Measurements from ENCODE around the gene TICAM2. TPM values are rescaled to one million over a fixed set of nuclear protein-coding genes. Genes with fewer than 3 reads are reported as not detected.

Gene TICAM2
- total and polyA plus RNA-seq, 2 of the 8 experiments (the other 6 are each of a cell fraction or from before 2014, with no cell fraction given): 0.02 TPM; not detected in 1

DNA sequence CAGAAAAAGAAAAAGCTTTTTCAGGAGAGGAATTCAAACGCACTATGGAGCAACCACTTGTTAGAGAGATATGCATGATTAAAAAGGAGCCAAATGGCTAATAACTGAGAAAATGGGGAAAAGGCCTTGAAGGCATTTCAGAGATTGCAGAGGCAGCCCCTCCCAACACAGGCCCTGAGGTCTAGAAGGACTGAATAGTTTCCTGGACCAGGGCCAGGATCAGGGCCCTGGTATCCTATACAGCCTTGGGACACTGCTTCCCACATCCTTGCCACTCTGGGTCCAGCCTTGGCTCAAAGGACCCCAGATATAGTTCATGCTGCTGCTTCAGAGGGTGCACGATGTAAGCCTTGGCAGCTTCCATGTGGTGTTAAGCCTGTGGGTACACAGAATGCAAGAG is 37.0 kb downstream of the TICAM2 start (continued):
- TF ChIP-seq, protein P1, sequence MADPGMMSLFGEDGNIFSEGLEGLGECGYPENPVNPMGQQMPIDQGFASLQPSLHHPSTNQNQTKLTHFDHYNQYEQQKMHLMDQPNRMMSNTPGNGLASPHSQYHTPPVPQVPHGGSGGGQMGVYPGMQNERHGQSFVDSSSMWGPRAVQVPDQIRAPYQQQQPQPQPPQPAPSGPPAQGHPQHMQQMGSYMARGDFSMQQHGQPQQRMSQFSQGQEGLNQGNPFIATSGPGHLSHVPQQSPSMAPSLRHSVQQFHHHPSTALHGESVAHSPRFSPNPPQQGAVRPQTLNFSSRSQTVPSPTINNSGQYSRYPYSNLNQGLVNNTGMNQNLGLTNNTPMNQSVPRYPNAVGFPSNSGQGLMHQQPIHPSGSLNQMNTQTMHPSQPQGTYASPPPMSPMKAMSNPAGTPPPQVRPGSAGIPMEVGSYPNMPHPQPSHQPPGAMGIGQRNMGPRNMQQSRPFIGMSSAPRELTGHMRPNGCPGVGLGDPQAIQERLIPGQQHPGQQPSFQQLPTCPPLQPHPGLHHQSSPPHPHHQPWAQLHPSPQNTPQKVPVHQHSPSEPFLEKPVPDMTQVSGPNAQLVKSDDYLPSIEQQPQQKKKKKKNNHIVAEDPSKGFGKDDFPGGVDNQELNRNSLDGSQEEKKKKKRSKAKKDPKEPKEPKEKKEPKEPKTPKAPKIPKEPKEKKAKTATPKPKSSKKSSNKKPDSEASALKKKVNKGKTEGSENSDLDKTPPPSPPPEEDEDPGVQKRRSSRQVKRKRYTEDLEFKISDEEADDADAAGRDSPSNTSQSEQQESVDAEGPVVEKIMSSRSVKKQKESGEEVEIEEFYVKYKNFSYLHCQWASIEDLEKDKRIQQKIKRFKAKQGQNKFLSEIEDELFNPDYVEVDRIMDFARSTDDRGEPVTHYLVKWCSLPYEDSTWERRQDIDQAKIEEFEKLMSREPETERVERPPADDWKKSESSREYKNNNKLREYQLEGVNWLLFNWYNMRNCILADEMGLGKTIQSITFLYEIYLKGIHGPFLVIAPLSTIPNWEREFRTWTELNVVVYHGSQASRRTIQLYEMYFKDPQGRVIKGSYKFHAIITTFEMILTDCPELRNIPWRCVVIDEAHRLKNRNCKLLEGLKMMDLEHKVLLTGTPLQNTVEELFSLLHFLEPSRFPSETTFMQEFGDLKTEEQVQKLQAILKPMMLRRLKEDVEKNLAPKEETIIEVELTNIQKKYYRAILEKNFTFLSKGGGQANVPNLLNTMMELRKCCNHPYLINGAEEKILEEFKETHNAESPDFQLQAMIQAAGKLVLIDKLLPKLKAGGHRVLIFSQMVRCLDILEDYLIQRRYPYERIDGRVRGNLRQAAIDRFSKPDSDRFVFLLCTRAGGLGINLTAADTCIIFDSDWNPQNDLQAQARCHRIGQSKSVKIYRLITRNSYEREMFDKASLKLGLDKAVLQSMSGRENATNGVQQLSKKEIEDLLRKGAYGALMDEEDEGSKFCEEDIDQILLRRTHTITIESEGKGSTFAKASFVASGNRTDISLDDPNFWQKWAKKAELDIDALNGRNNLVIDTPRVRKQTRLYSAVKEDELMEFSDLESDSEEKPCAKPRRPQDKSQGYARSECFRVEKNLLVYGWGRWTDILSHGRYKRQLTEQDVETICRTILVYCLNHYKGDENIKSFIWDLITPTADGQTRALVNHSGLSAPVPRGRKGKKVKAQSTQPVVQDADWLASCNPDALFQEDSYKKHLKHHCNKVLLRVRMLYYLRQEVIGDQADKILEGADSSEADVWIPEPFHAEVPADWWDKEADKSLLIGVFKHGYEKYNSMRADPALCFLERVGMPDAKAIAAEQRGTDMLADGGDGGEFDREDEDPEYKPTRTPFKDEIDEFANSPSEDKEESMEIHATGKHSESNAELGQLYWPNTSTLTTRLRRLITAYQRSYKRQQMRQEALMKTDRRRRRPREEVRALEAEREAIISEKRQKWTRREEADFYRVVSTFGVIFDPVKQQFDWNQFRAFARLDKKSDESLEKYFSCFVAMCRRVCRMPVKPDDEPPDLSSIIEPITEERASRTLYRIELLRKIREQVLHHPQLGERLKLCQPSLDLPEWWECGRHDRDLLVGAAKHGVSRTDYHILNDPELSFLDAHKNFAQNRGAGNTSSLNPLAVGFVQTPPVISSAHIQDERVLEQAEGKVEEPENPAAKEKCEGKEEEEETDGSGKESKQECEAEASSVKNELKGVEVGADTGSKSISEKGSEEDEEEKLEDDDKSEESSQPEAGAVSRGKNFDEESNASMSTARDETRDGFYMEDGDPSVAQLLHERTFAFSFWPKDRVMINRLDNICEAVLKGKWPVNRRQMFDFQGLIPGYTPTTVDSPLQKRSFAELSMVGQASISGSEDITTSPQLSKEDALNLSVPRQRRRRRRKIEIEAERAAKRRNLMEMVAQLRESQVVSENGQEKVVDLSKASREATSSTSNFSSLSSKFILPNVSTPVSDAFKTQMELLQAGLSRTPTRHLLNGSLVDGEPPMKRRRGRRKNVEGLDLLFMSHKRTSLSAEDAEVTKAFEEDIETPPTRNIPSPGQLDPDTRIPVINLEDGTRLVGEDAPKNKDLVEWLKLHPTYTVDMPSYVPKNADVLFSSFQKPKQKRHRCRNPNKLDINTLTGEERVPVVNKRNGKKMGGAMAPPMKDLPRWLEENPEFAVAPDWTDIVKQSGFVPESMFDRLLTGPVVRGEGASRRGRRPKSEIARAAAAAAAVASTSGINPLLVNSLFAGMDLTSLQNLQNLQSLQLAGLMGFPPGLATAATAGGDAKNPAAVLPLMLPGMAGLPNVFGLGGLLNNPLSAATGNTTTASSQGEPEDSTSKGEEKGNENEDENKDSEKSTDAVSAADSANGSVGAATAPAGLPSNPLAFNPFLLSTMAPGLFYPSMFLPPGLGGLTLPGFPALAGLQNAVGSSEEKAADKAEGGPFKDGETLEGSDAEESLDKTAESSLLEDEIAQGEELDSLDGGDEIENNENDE (IDR thresholded peaks at IDR 0.05; ENCODE audit: insufficient replicate concordance, low read length): no peak
- TF ChIP-seq CTBP2 (IDR thresholded peaks at IDR 0.05; ENCODE audit: borderline replicate concordance, insufficient read depth, insufficient read length, low read length): no peak
- TF ChIP-seq SIN3A (conservative IDR thresholded peaks at IDR 0.05 in 1 of 2, IDR thresholded peaks at IDR 0.05 in 1 of 2; ENCODE audit: low read depth in 1 of 2, low read length in 2 of 2): no peak
- TF ChIP-seq NRF1 (IDR thresholded peaks at IDR 0.05; ENCODE audit: low read depth, low read length): no peak

Data from H1 (cell line).